ENCODE results near the gene TRIM44.

DNA sequence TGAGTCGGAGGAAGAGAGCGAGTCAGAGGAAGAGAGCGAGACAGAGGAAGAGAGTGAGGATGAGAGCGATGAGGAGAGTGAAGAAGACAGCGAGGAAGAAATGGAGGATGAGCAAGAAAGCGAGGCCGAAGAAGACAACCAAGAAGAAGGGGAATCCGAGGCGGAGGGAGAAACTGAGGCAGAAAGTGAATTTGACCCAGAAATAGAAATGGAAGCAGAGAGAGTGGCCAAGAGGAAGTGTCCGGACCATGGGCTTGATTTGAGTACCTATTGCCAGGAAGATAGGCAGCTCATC is 780 bp downstream of the TRIM44 start:
- TF ChIP-seq, protein P1, sequence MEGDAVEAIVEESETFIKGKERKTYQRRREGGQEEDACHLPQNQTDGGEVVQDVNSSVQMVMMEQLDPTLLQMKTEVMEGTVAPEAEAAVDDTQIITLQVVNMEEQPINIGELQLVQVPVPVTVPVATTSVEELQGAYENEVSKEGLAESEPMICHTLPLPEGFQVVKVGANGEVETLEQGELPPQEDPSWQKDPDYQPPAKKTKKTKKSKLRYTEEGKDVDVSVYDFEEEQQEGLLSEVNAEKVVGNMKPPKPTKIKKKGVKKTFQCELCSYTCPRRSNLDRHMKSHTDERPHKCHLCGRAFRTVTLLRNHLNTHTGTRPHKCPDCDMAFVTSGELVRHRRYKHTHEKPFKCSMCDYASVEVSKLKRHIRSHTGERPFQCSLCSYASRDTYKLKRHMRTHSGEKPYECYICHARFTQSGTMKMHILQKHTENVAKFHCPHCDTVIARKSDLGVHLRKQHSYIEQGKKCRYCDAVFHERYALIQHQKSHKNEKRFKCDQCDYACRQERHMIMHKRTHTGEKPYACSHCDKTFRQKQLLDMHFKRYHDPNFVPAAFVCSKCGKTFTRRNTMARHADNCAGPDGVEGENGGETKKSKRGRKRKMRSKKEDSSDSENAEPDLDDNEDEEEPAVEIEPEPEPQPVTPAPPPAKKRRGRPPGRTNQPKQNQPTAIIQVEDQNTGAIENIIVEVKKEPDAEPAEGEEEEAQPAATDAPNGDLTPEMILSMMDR (conservative IDR thresholded peaks at IDR 0.05; ENCODE audit: low read length) = no peak
- TF ChIP-seq EZH2phosphoT487 (IDR thresholded peaks at IDR 0.05; ENCODE audit: borderline replicate concordance, low read depth, low read length) = no peak
